Astrocyte (in vitro differentiated cells and primary cell): ENCODE results near the gene TMEM45B.

Experiments
- EZH2 ChIP-seq: IDR thresholded peaks from 2 replicates; pipeline ENCODE4 v1.6.1; 2012; ENCODE audit warnings: mild to moderate bottlenecking, low read length, inconsistent platforms; ENCODE audit not compliant: insufficient read depth
- TF ChIP-seq, protein P1 (sequence below): IDR thresholded peaks from 2 replicates; pipeline ENCODE4 v1.5.1; 2011; ENCODE audit warnings: low read depth, mild to moderate bottlenecking, inconsistent platforms, low read length, moderate library complexity; ENCODE audit not compliant: insufficient read depth

DNA sequence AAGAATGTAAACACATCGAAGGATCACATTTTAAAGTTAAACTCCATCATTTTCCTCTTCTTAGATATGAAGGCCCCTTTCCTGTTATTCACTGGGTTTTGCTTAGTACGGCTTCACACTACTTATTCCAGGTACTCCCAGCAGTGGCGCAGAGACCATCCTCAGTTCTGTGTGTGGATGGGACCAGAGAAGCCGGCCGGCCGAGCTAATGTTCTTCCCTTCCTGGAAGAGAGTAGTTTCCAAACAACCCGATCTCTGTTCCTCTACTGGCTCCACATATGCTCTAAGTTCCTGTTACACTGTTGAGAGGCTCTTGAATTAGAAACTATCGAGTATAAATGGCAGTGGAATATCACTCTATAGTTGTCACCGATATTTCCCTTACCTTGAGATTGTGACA lies 80.4 kb downstream of the TMEM45B start:
- TF ChIP-seq, protein P1, sequence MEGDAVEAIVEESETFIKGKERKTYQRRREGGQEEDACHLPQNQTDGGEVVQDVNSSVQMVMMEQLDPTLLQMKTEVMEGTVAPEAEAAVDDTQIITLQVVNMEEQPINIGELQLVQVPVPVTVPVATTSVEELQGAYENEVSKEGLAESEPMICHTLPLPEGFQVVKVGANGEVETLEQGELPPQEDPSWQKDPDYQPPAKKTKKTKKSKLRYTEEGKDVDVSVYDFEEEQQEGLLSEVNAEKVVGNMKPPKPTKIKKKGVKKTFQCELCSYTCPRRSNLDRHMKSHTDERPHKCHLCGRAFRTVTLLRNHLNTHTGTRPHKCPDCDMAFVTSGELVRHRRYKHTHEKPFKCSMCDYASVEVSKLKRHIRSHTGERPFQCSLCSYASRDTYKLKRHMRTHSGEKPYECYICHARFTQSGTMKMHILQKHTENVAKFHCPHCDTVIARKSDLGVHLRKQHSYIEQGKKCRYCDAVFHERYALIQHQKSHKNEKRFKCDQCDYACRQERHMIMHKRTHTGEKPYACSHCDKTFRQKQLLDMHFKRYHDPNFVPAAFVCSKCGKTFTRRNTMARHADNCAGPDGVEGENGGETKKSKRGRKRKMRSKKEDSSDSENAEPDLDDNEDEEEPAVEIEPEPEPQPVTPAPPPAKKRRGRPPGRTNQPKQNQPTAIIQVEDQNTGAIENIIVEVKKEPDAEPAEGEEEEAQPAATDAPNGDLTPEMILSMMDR = no peak
- no peak for TF ChIP-seq EZH2
